IMR-90 (cell line): ENCODE measurements around the gene EFS. TPM values are rescaled to one million over a fixed set of nuclear protein-coding genes. Genes with fewer than 3 reads are reported as not detected.

Source experiments
- ATAC-seq: fragments of 200-7000 bp; cut with Tn5 transposase; 2 replicates; pipeline ENCODE4 v1.9.1; 2020; ENCODE audit warnings: low read depth, mild to moderate bottlenecking, moderate library complexity
- BruUV-seq: library from RNA; stranded (reverse); fragments of 400-500 nt; replicated peaks from 2 replicates; lab custom pipeline; 2021; lab: Mats Ljungman, UMichigan
- CTCF ChIA-PET: fragments of 300-600 bp; formaldehyde crosslinking; extraction: SDS; loops from one replicate; lab custom pipeline; 2021; ENCODE audit warnings: antibody characterized with exemption; lab: Yijun Ruan, JAX
- POLR2A ChIA-PET: fragments of 300-600 bp; sonication (Branson Sonifier 250); formaldehyde crosslinking; loops from one replicate; lab custom pipeline; 2022; ENCODE audit warnings: antibody characterized with exemption; ENCODE audit not compliant: unreplicated experiment; lab: Charles Lee
- DNase-seq: peaks from one replicate; pipeline ENCODE4 v3.0.0; 2013
- H2AFZ ChIP-seq: replicated peaks from 2 replicates; pipeline ENCODE3; 2013; ENCODE audit warnings: low read length, mild to moderate bottlenecking; ENCODE audit not compliant: poor library complexity
- H2AK5ac ChIP-seq: 2 replicates; pipeline ENCODE4 v1.6.1; 2013; ENCODE audit warnings: low read depth, low read length, inconsistent platforms
- H2AK9ac ChIP-seq: replicated peaks from 2 replicates; pipeline ENCODE3; 2013; ENCODE audit warnings: mild to moderate bottlenecking, low read depth, low read length, moderate library complexity; ENCODE audit not compliant: poor library complexity
- H2BK120ac ChIP-seq: 2 replicates; pipeline ENCODE4 v1.6.1; 2013; ENCODE audit warnings: low read depth, low read length, inconsistent platforms
- H2BK15ac ChIP-seq: 3 replicates; pipeline ENCODE4 v1.6.1; 2013; ENCODE audit warnings: low read depth, low read length, inconsistent platforms
- H2BK20ac ChIP-seq: 2 replicates; pipeline ENCODE4 v1.6.1; 2013; ENCODE audit warnings: low read depth, mild to moderate bottlenecking, inconsistent platforms, low read length, moderate library complexity
- H2BK5ac ChIP-seq: 2 replicates; pipeline ENCODE4 v1.6.1; 2013; ENCODE audit warnings: mild to moderate bottlenecking, low read depth, low read length, inconsistent platforms; ENCODE audit not compliant: poor library complexity, severe bottlenecking
- H3K14ac ChIP-seq: replicated peaks from 2 replicates; pipeline ENCODE4 v1.6.1; 2013; ENCODE audit warnings: low read depth, low read length, inconsistent platforms
- H3K18ac ChIP-seq: 2 replicates; pipeline ENCODE4 v1.6.1; 2013; ENCODE audit warnings: low read depth, low read length, control low read depth
- H3K23ac ChIP-seq: 2 replicates; pipeline ENCODE4 v1.6.1; 2013; ENCODE audit warnings: low read depth, low read length, inconsistent platforms
- H3K27ac ChIP-seq: 2 replicates; pipeline ENCODE4 v1.5.1; 2013; ENCODE audit warnings: mild to moderate bottlenecking, control low read depth, low read length; ENCODE audit not compliant: insufficient read depth
- H3K27me3 ChIP-seq: 2 replicates; pipeline ENCODE4 v1.6.1; 2013; ENCODE audit warnings: low read length; ENCODE audit not compliant: control insufficient read depth, insufficient read depth
- H3K36me3 ChIP-seq: 2 replicates; pipeline ENCODE4 v1.6.1; 2013; ENCODE audit warnings: low read length, mixed read lengths; ENCODE audit not compliant: control insufficient read depth, insufficient read depth
- H3K4ac ChIP-seq: 2 replicates; pipeline ENCODE4 v1.6.1; 2013; ENCODE audit warnings: low read depth, low read length, inconsistent platforms
- H3K4me1 ChIP-seq: 2 replicates; pipeline ENCODE4 v1.6.1; 2013; ENCODE audit warnings: low read length, mixed read lengths; ENCODE audit not compliant: control insufficient read depth, insufficient read depth
- H3K4me2 ChIP-seq: 2 replicates; pipeline ENCODE4 v1.6.1; 2013; ENCODE audit warnings: low read depth, mild to moderate bottlenecking, control low read depth, low read length, moderate library complexity
- H3K4me3 ChIP-seq: 2 replicates; pipeline ENCODE4 v1.5.1; 2013; ENCODE audit warnings: low read depth, mild to moderate bottlenecking, control low read depth, low read length, moderate library complexity; ENCODE audit not compliant: insufficient read depth
- H3K56ac ChIP-seq: 2 replicates; pipeline ENCODE4 v1.6.1; 2013; ENCODE audit warnings: low read length, inconsistent platforms; ENCODE audit not compliant: insufficient read depth; ENCODE audit errors: extremely low read depth
- H3K79me1 ChIP-seq, 2 experiments: 2 replicates each; pipeline ENCODE4 v1.6.1; 2013; ENCODE audit warnings: low read length in 2 of 2, inconsistent platforms in 1 of 2, low read depth in 1 of 2
- H3K9ac ChIP-seq: 2 replicates; pipeline ENCODE4 v1.6.1; 2013; ENCODE audit warnings: low read depth, low read length, control low read depth
- H3K9me1 ChIP-seq: 2 replicates; pipeline ENCODE4 v1.6.1; 2013; ENCODE audit warnings: low read length, inconsistent platforms; ENCODE audit not compliant: insufficient read depth
- H3K9me3 ChIP-seq: 2 replicates; pipeline ENCODE4 v1.6.1; 2013; ENCODE audit warnings: low read length; ENCODE audit not compliant: control insufficient read depth, insufficient read depth
- H4K20me1 ChIP-seq: 2 replicates; pipeline ENCODE4 v1.6.1; 2013; ENCODE audit warnings: low read length, inconsistent platforms; ENCODE audit not compliant: insufficient read depth
- H4K5ac ChIP-seq: 2 replicates; pipeline ENCODE4 v1.6.1; 2013; ENCODE audit warnings: mild to moderate bottlenecking, low read depth, low read length, control low read depth
- H4K8ac ChIP-seq, 2 experiments: 2 replicates each; pipeline ENCODE4 v1.6.1; 2013; ENCODE audit warnings: low read depth in 2 of 2, low read length in 2 of 2, control low read depth in 1 of 2, inconsistent platforms in 1 of 2
- H4K91ac ChIP-seq: 2 replicates; pipeline ENCODE4 v1.6.1; 2013; ENCODE audit warnings: low read depth, low read length, inconsistent platforms; ENCODE audit not compliant: insufficient read depth
- FOS ChIP-seq: fragments of 150-350 bp; IDR thresholded peaks from 2 replicates; pipeline ENCODE4 v1.6.1; 2016; ENCODE audit warnings: low read depth, low read length
- RAD21 ChIP-seq: IDR thresholded peaks from 2 replicates; pipeline ENCODE4 v1.6.1; 2012; ENCODE audit warnings: low read length, improper control_type of control experiment
- SMC3 ChIP-seq: fragments of 150-350 bp; IDR thresholded peaks from 2 replicates; pipeline ENCODE4 v1.6.1; 2016; ENCODE audit warnings: low read depth, mild to moderate bottlenecking, antibody characterized with exemption, low read length, moderate library complexity
- WGBS, 2 experiments: methylation state at CpG; one replicate each; pipeline versions ENCODE4 v1.1.5 to v1.1.7; 2013; ENCODE audit warnings: missing lambda C conversion rate in 2 of 2; ENCODE audit not compliant: insufficient read length in 1 of 2; ENCODE audit errors: extremely low coverage in 2 of 2; 5-methylcytosine and 5-hydroxymethylcytosine counted together
- dilution Hi-C: fragments of 300-500 bp; cut with HindIII; formaldehyde crosslinking; loops from one replicate; pipeline ENCODE4 v1.14.3; 2018; ENCODE audit warnings: low sequenced_read_pairs; ENCODE audit not compliant: unreplicated experiment
- in situ Hi-C: fragments of 300-500 bp; cut with MboI; formaldehyde crosslinking; loops from 3 replicates; pipeline ENCODE4 v1.14.3; 2019; ENCODE audit warnings: low sequenced_read_pairs, inconsistent platforms, mixed read lengths
- intact Hi-C: fragments of 100-400 bp; cut with micrococcal nuclease; formaldehyde crosslinking; loops from 2 replicates; pipeline ENCODE4 v1.10.0; 2022
- polyA plus RNA-seq, 3 experiments: library from polyadenylated mRNA; depleted of rRNA; stranded (reverse); fragments of >200 nt; gene quantifications; 2 replicates each; pipeline ENCODE4 v1.2.3, GENCODE V29; 2012; ENCODE audit warnings: low replicate concordance in 1 of 3
- total RNA-seq: library from RNA; depleted of rRNA; stranded (reverse); fragments of >200 nt; gene quantifications from 2 replicates; pipeline ENCODE4 v1.2.3, GENCODE V29; 2012
- TF ChIP-seq, protein P1 (sequence below): conservative IDR thresholded peaks from 2 replicates; pipeline ENCODE4 v1.5.1; 2012; ENCODE audit warnings: mild to moderate bottlenecking, low read depth, low read length, improper control_type of control experiment

EFS gene
- total and polyA plus RNA-seq, 2 of the 4 experiments (the other 2 are of a cell fraction): 2.2 to 11.6 TPM

- ATAC-seq: no peak
- POLR2A ChIA-PET: no interaction called here
- H3K9me3 ChIP-seq: no peaks in the 10 kb centered on the region
- intact Hi-C loops: loop anchor here (1.0 kb wide), 1 partner anchor 34 kb away; no protein-coding TSS in a partner anchor
- H3K4me2 ChIP-seq: no peak overlapping the region
- H2AK9ac ChIP-seq: no peak overlapping the region
- H4K8ac ChIP-seq: no peak overlapping the region
- H4K20me1 ChIP-seq: peaks cover 12% of the 10 kb centered on the region; the same call in 1 of the 2 replicates
- H3K4ac ChIP-seq: no peak overlapping the region
- CTCF ChIA-PET: interaction anchor here (1.0 to 2.5 kb wide), 2 partner anchors 10 to 17 kb away, joined by 3 to 8 read pairs; partner anchors contain the start of gene SLC22A17
- no peak overlapping the region for H4K5ac ChIP-seq
- no peak overlapping the region for H2BK120ac ChIP-seq
- no CpG with 5 or more reads among the region's 3 CpGs for WGBS, 2 experiments
- no peak overlapping the region for H3K23ac ChIP-seq
- dilution Hi-C loops: no loop called here
- H3K18ac ChIP-seq: no peak overlapping the region
- no peaks in the 10 kb centered on the region for H3K27me3 ChIP-seq
- H3K56ac ChIP-seq: no peak overlapping the region
- no peak overlapping the region for H3K9ac ChIP-seq
- TF ChIP-seq, protein P1, sequence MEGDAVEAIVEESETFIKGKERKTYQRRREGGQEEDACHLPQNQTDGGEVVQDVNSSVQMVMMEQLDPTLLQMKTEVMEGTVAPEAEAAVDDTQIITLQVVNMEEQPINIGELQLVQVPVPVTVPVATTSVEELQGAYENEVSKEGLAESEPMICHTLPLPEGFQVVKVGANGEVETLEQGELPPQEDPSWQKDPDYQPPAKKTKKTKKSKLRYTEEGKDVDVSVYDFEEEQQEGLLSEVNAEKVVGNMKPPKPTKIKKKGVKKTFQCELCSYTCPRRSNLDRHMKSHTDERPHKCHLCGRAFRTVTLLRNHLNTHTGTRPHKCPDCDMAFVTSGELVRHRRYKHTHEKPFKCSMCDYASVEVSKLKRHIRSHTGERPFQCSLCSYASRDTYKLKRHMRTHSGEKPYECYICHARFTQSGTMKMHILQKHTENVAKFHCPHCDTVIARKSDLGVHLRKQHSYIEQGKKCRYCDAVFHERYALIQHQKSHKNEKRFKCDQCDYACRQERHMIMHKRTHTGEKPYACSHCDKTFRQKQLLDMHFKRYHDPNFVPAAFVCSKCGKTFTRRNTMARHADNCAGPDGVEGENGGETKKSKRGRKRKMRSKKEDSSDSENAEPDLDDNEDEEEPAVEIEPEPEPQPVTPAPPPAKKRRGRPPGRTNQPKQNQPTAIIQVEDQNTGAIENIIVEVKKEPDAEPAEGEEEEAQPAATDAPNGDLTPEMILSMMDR: peak; percentile 41
- TF ChIP-seq FOS (no peak), SMC3 (peak; percentile 44), RAD21 (peak; percentile 42)
- in situ Hi-C loops: no loop called here
- H3K79me1 ChIP-seq: peaks cover 13 to 37% of the 10 kb centered on the region in 2 experiments; a peak in 3 of 4 replicates
- peaks cover 6% of the 10 kb centered on the region; the same call in 1 of the 2 replicates for H3K9me1 ChIP-seq
- no peak overlapping the region for H2BK15ac ChIP-seq
- H2AK5ac ChIP-seq: no peak overlapping the region
- H3K4me1 ChIP-seq: peaks cover 7% of the 10 kb centered on the region
- DNase-seq: peak; percentile 45
- H2BK5ac ChIP-seq: no peak overlapping the region
- H2AFZ ChIP-seq: no peak overlapping the region
- BruUV-seq: no TSS peak
- no peak overlapping the region for H3K27ac ChIP-seq
- no peak overlapping the region for H4K91ac ChIP-seq
- no peak overlapping the region for H2BK20ac ChIP-seq
- no peak overlapping the region for H3K14ac ChIP-seq
- peaks cover 23% of the 10 kb centered on the region for H3K36me3 ChIP-seq
- H3K4me3 ChIP-seq: no peak overlapping the region
Observed at GRCh38 chr14:23362200-23362599, 2.8 kb downstream of the EFS start.
